NB4 (cell line): ENCODE measurements around the gene ESYT1.

Experiments used
- DNase-seq: peaks from one replicate; pipeline ENCODE4 v3.0.0; 2010; ENCODE audit warnings: low read depth
- H3K4me3 ChIP-seq: one replicate; pipeline ENCODE4 v1.5.1; 2011; ENCODE audit warnings: mild to moderate bottlenecking, low read depth, low read length, moderate library complexity
- CTCF ChIP-seq: IDR thresholded peaks from one replicate; pipeline ENCODE4 v1.5.1; 2012; ENCODE audit warnings: low read depth, low read length
- MAX ChIP-seq: IDR thresholded peaks from 2 replicates; pipeline ENCODE4 v1.6.1; 2011; ENCODE audit warnings: low read depth, low read length
- MYC ChIP-seq: IDR thresholded peaks from 2 replicates; pipeline ENCODE4 v1.6.1; 2011; ENCODE audit warnings: low read depth, low read length
- POLR2A ChIP-seq: IDR thresholded peaks from 2 replicates; pipeline ENCODE4 v1.6.1; 2011; ENCODE audit warnings: mild to moderate bottlenecking; ENCODE audit not compliant: insufficient read length; ENCODE audit errors: extremely low read depth

Gene ESYT1

GRCh38 chr12:56117778-56118687 is 10.0 kb upstream of the ESYT1 start, which contains the start of gene ZC3H10:
TSS of gene ZC3H10 (plus strand) at chr12:56118266. CDS start at chr12:56120563, 2,297 bp downstream.
- H3K4me3 ChIP-seq: peak within 1 kb of the TSS; percentile 86
- peak; percentile 100 for DNase-seq
- TF ChIP-seq MAX (peak; percentile 94), CTCF (no peak), MYC (peak; percentile 98), POLR2A (peak; percentile 98)

GRCh38 chr12:56118688-56119357 is 9.2 kb upstream of the ESYT1 start:
- peak overlapping the region; percentile 71 for H3K4me3 ChIP-seq
- no peak for TF ChIP-seq POLR2A
- TF ChIP-seq MYC: no peak
- no peak for TF ChIP-seq CTCF
- TF ChIP-seq MAX: no peak
- no peak for DNase-seq

GRCh38 chr12:56119361-56119796 is 8.7 kb upstream of the ESYT1 start:
- DNase-seq: peak; percentile 91
- H3K4me3 ChIP-seq: peak overlapping the region; percentile 71
- TF ChIP-seq POLR2A: no peak
- peak; percentile 72 for TF ChIP-seq CTCF
- TF ChIP-seq MYC: peak; percentile 99
- peak; percentile 98 for TF ChIP-seq MAX

GRCh38 chr12:56120158-56120846 is 7.8 kb upstream of the ESYT1 start:
- H3K4me3 ChIP-seq: peak overlapping the region; percentile 71
- no peak for TF ChIP-seq CTCF
- no peak for TF ChIP-seq POLR2A
- TF ChIP-seq MAX: no peak
- TF ChIP-seq MYC: no peak
- DNase-seq: no peak

GRCh38 chr12:56121204-56121870 is 6.7 kb upstream of the ESYT1 start:
- TF ChIP-seq CTCF: no peak
- TF ChIP-seq MAX: no peak
- TF ChIP-seq POLR2A: no peak
- TF ChIP-seq MYC: no peak
- no peak for DNase-seq
- no peak overlapping the region for H3K4me3 ChIP-seq
